GM20431 (cell line): ENCODE data around the gene TMEM186.
"Not testable (repeated sequence)": the region's sequence is repeated elsewhere in the genome, so short reads cannot be mapped to it uniquely, and the experiment has no call there.

ENCODE experiments used
- in situ Hi-C: fragments of 300-500 bp; cut with MseI, MboI; formaldehyde crosslinking; loops from one replicate; pipeline ENCODE4 v1.15.0; 2020; ENCODE audit warnings: low sequenced_read_pairs; ENCODE audit not compliant: unreplicated experiment

TMEM186 gene

DNA sequence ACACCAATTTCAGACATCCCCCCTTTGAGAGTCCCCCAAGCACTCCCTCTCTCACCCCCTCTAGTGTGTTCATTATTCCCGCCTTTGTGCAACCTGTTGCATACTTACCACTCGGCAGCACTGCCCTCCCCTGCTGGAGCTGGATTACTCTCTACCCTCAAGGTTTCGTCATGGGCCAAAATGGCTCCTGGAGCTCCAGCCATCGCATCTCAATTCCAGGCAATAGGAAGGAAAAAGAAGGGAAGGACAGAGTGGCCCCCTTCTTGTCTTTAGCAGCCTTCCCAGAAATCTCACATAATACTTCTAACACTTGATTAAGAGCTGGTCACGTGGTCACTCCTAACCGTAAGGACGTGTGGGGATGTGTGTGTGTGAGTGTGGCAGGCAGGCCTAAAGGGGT lies 20.2 kb downstream of the TMEM186 start:
- in situ Hi-C loops = no loop called here

DNA sequence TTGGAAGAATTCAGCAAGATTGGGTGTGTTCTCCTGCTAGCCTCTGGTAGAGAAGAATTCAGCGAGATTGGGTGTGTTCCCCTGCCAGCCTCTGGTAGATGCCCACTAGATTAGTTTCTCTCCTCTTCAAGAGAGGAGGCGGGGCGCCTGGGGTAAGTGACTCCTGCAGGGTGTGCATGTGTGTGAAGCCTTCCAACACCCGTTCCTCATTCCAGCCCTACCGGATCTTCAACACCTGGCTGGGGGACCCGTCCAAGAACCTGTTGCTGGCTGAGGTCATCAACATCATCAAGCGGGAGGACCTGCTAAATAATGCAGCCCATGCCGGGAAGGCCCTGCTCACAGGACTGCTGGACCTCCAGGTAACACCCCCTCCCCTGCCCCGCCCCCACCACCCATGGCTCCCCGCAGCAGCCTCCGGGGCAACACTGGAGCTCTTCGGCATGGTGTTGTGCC lies 21.3 kb downstream of the TMEM186 start:
- in situ Hi-C loops = no loop called here

GRCh38 chr16:8775359-8775758 lies 22.1 kb downstream of the TMEM186 start:
- in situ Hi-C loops = no loop called here

DNA sequence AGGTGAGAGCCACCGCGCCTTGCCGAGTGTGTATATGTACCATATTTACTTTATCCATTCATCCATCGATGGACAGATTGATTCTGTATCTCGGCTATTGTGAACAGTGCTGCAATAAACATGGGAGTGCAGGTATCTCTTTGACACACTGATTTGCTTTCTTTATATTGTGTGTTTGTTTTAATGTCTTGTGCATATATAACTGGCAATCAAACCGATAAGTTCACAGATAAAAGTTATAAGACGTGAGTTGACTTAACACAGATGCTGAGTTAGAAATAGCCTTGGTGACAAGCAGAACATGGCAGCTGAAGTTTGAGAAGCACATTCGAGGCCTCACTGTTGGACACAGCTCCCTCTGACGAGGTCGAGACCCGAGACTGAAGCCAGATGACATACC lies 23.2 kb downstream of the TMEM186 start:
- in situ Hi-C loops = no loop called here

DNA sequence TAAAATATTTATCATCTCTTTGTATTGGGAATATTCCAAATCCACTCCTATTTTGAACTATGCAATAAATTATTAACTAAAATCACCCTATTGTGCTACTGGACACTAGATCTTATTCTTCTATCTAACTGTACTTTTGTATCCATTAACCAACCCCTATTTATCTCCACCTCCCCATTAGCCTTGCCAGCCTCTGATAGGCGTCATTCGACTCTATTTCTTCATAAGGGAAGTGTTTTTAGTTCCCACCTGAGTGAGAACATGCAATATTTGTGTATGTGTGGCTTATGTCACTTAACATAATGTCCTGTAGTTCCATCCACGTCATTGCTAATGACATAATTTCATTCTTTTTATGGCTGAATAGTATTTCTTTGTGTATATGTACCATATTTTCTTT lies 23.9 kb downstream of the TMEM186 start:
- in situ Hi-C loops = no loop called here

DNA sequence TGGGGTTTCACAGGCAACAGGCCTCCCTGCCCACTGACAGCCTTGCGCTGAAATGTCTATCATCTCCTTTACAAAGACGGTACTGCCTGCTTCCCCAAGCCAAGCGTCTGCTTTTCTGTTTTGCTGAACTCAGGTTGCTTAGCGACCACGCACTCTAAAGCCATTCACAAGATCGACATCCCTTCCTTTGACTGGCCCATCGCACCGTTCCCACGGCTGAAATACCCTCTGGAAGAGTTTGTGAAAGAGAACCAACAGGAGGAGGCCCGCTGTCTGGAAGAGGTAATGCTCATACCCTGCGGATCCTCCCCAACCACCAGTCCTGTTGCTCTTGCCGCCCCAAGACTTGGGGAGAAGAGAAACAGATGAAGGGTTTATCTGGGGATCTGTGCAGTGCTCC lies 28.7 kb downstream of the TMEM186 start:
- in situ Hi-C loops = no loop called here

DNA sequence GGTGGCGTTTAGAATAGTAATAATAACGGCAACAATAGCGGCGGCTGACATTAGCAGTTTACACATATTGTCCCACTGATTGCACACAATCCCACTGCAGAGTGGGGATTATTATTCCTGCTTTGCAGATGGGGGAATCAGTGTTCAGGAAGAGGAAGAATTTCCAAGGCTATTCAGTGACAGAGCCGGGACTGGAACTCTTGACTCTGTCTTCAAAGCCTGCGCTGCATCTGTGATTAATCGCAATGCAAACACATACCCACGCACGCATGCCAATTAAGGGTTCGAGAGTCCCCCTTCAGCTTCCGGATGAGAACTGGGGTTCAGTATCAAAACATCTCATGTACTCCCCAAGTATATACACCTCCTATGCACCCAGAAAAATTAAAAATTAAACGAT lies 29.2 kb downstream of the TMEM186 start:
- in situ Hi-C loops = no loop called here

DNA sequence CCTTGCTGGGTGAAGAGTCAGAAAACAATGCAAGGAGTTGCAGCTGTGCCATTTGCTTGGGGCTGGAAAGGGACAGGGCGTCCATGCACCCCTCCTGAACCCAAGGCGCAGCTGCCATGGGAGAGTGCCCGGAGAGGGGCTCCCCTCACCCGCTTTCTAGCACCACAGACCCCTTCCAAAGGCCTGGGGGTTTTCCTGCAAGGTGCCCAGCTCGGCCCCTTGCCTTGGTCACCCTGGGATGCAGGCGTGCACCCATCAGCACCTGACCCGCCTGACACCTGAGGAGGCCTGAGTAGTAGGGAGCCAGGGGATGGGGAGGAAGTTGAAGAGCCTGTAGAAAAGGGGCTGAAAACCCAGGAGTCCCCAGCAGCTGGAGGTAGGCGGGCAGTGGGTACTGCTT lies 30.3 kb downstream of the TMEM186 start:
- in situ Hi-C loops = no loop called here

GRCh38 chr16:8764525-8765250 lies 32.8 kb downstream of the TMEM186 start:
- in situ Hi-C loops = no loop called here

DNA sequence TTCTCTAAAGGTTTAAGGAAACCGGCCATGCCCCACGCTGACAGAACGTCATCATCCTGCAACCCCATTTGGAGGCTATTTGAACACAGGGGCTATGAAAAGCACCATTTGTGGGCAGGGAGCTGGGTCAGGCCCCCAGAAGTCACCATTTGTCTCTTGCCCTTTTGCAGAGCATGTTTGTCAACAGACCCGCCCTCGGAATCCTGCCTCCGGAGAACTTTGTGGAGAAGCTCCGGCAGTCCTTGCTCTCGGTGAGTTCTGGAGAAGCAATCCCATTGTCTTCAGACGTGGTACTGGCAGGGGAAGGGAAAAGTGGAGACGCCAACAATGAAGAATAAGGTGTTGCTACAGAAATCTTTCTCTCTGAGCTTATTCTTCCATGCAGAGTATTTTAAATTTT lies 33.5 kb downstream of the TMEM186 start:
- in situ Hi-C loops = no loop called here

DNA sequence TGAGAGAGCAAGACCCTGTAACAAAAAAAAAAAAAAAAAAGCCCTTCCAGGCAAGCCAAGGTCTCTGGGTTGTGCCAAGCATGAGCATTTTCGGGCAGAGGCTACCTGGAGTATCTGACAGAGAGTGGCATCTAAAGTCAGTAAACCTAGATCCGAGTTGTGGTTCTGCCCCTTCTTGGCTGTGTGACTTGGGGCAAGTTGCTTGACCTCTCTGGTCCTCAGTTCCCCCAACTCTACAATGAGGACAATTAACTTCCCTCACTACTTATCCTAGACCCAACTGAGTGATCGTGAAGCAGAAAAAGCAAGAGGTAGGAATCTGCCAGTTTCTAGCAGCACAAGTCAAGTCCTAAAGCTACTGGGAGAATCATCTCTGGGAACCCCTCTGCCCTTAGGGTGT lies 34.4 kb downstream of the TMEM186 start:
- in situ Hi-C loops = no loop called here

DNA sequence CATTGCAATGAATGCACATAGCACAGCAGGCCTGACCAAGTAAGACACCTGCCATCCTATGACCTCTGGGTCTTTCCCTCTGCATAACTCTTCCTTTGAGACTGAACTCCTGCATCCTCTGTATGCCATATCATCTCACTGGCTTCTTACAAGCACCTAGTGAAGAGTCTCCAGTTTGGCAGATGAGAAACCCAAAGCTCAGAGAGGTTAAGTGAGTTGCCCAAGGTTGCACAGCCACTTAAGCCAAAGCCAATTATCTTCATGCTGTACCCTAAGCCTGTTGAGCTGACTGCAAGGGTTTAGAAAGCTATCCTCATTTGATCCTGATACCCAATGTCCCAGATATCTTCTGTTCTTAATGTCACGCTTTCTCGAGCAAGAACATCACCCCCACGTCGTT lies 35.2 kb downstream of the TMEM186 start:
- in situ Hi-C loops = no loop called here

GRCh38 chr16:8761078-8761477 lies 36.4 kb downstream of the TMEM186 start:
- in situ Hi-C loops = no loop called here

GRCh38 chr16:8760021-8760420 lies 37.4 kb downstream of the TMEM186 start:
- in situ Hi-C loops = no loop called here

GRCh38 chr16:8758022-8758421 lies 39.4 kb downstream of the TMEM186 start:
- in situ Hi-C loops = no loop called here

DNA sequence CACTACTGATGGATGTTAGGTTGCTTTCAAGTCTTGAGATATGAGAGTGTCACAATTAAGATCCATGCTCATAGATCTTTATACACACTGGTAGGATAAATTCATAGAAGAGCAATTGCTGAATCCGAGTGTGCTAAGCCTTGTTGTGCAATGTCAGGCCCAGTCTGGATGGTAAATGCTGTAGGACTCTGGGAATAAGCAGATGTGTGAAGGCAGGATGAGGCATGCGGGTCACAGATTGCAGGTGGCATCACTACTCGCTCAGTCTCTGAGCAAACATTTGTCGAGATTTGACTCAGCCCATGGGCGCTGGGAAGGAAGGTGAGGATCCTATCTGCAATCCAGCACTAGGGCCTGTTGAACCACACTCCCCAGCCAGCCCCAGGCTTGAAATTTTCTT lies 40.7 kb downstream of the TMEM186 start:
- in situ Hi-C loops = no loop called here

DNA sequence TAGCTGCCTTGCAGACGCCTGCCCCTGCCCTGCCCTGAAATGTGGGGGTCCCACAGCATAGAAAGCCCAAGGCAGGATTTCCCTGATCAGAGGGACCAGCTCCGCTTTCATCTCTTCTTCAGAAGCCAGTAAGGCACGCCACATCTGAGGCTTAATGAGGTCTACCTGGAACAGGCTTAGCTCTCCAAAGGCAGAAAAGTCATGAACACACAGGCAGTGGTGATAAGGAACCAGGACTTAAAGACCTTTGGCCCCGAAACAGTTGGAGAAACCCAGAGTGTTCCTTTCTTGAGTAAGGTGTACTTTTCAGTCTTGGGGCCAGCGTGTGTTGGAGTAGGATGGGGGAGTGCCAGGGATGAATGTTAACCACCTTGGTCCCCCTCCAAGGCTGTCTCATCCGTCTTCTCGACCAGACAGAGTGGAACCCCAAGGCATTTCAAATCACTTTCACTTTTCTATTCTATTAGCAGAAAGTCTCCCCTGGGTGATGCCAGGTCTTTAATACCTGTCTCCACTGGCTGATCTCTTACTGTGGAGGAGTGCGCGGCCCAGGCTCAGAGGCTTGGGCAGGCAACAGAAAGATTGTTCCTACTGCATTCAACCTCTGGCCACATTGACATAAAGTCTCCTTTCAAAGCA lies 43.9 kb downstream of the TMEM186 start:
- in situ Hi-C loops = no loop called here

DNA sequence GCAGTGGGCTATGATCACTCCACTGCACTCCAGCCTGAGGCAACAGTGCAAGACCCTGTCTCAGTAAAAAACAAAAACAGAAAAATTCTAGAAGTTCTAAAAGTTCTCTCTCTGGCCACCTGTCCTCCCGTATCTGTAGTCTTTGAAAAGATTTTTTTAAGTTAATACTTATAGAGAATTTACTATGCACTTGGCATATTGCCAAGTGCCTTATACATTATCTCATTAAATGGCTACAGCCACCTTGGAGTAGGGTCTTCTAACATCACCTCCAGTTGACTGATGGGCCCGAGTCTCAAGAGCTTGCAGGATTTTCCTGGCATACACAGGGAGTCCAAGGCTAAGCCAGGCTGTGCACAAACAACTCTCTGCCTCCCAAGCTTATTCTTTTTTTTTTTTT lies 44.7 kb downstream of the TMEM186 start:
- in situ Hi-C loops = no loop called here

GRCh38 chr16:8751481-8752311 lies 45.7 kb downstream of the TMEM186 start:
- in situ Hi-C loops = no loop called here

GRCh38 chr16:8748944-8749343 lies 48.5 kb downstream of the TMEM186 start:
- in situ Hi-C loops = not testable (repeated sequence)
